Measurements from ENCODE around the gene TBXAS1.
A peak's percentile ranks its signal among the peaks of the same experiment; 100 is the strongest.
"Not testable (repeated sequence)": the region's sequence is repeated elsewhere in the genome, so short reads cannot be mapped to it uniquely, and the experiment has no call there.

TBXAS1 gene

DNA sequence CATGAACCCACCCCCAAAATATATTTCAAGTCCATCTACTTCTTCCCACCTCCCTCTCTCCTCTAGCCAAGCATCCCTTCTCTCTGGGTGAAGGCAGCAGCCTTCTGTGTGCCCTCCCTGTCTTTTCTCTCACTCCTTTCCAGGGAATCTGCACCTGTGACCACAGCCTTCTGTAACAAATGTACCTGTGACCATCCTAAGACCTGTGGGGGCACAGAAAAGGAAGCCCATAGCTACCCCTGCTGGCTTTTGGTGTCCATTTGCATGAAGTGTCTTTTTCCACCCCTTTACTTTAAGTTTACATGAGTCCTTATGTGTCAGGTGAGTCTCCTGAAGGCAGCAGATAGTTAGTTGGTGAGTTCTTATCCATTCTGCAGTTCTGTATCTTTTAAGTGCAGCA lies 2.0 kb upstream of the TBXAS1 start:
- DNase-seq (ENCODE audit: low spot score): peak; percentile 34

DNA sequence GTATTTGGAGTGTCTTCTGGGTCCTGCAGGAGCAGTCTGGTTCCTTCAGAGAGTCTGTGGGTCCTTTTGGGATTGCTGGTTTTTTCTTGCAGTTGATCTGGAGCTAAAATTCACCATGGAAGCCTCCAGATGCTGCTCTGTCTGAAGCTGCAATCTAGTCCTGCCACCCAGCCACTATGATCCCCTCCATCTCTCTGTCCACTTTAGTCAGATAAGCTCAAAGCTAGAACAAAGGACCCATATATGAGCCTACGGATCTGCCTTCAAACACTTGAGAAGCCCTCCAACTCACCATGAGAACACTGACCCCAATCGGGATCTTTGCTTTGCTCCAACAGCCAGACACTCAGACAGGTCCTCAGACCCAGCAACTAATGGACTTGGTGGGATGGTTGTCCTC lies 618 bp upstream of the TBXAS1 start:
- no peak for DNase-seq (ENCODE audit: low spot score)

DNA sequence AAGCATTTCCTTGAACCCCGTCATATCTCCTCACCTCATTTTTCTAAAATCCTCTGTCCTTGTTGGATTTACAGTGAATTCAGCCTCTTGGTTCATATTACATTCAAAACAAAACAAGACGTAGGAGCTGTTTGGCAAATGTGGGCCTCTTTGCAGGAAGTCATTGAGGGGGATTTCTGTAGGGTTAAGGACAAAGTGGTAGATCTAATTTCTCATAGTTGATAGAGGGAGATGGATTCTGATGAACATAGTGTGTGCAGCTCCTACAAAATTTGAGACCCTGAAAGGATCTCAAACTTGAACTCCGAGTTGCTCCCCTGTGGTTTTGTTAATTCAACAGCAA lies 682 bp downstream of the TBXAS1 start:
- DNase-seq (ENCODE audit: low spot score): no peak

DNA sequence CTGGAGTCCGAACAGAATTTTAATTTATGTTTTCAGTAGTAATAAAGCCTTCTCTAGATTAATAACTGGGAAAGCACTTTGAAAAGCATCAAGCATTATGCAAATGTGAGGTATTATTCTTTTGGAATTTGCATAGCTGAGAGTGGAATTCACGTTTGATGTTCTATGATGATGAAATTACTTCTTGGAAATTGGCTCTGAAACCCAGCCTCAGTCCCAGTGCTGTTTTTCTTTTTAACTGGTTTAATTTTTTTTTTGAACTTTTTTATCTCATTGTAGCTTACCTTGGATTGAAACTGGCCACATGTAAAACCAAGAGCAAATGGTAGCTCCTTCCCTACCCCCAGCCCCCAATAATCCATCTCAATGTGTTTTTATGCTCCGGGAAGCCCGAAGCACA lies 1.2 kb downstream of the TBXAS1 start:
- DNase-seq (ENCODE audit: low spot score): no peak

DNA sequence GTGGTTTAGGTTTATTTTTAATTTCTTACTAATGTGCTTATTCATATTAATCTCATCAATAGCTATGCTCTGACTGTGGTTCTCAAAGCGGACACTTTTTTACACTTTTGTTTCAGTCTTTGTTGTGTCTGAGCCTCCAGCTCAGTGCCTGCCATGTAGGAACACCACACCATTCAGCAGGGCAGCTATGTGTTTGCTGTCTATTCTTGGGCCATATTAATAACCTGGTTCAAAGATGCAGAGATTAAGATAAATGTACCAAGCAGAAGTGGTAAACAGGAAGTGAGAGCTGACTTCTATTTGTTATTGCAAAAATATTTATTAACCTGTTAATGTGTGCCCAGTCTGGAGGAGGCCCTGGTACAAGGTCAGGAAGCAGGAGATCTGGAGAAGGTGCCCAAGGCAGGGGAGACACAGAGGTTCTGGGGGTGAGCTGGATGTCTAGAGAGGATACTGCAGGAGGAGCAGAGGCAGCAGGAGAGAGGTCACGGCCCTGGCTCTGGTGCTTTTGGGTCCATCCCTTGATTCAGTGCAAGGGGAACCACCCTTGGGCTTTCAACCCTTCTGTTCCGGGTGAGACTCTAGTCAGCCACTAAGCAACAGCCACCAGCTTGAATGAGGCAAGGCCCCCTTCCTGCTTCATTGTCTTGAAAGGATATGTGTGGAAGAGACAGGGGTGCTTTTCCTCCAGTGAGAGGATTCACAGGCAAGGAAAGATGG lies 1.9 kb downstream of the TBXAS1 start:
- DNase-seq (ENCODE audit: low spot score): peak; percentile 30

DNA sequence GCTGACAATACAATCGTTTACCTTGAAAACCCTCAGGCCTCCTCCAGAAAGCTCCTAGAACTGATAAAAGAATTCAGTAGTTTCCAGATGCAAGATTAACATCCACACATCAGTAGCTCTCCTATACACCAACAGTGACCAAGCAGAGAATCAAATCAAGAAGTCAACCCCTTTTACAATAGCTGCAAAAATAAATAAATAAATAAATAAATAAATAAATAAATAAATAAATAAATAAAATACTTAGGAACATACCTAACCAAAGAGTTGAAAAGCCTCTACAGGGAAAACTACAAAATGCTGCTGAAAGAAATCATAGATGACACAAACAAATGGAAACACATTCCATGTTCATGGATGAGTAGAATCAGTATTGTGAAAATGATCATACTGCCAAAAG lies 6.8 kb downstream of the TBXAS1 start:
- not testable (repeated sequence) for DNase-seq (ENCODE audit: low spot score)

DNA sequence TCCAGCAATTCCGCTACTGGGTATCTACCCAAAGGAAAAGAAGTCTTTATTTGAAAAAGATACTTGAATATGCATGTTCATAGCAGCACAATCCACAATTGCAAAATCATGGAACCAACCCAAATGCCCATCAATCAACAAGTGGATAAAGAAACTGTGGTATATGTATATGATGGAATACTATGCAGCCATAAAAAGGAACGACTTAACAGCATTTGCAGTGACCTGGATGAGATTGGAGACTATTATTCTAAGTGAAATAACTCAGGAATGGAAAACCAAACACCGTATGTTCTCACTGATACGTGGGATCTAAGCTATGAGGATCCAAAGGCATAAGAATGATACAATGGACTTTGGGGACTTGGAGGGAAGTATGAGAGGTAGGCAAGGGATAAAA lies 8.2 kb downstream of the TBXAS1 start:
- not testable (repeated sequence) for DNase-seq (ENCODE audit: low spot score)

DNA sequence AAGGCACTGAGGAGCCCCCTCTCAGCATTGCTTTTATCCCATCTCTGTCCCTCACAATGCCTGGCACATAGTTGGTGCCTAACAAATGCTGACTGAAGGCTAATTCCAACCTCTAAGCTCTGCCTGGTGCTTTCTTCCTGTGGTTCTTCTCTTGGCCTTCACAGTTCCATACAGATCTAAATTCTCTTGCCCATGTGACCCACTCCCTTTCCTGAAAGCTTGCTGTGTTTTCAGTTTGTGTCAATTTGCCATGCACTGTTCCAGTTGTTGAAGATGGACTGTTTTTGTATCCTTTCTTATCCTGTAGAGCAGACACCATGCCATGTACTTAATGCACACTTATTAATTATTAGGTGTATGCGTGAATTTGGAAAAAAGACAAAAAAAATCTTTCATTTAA lies 9.2 kb downstream of the TBXAS1 start:
- DNase-seq (ENCODE audit: low spot score): no peak

DNA sequence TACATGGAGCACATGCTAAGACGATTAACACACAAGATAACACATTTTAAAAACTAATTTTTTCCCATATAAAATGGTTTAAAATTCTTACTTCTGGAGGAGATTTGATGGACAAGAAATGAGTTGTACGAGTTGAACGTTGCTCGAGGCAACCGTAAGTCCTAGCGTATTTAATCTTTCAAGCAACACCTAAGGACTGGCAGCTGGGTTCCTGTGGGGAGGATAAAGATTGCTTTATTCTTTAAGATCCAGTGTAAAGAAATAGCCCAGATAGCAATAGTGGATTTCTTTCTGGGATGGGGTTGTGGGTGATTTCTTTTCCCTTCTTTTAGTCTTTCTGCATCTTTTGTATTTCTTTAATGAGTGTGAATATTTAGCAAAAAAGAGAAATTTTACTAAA lies 9.8 kb downstream of the TBXAS1 start:
- DNase-seq (ENCODE audit: low spot score): no peak

DNA sequence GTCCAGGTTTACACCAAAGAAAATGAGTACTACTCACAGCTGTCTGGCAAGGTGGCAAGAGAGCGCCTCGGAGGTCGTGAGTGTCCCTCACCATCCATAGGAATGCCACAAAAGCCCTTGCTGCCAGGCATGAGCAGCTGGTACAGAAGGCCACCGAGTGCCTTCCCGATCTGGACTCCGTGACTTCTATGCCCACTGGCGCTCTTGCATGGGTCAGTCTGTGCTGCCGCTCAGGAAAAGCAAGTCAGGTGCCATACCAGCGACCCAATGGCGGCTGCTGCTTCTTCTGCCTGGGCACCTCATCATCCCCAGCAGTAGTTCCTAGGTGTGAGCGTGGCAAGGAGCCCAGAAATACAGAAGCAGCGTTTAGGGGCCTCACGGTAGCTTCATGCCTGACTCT lies 11.7 kb downstream of the TBXAS1 start:
- no peak for DNase-seq (ENCODE audit: low spot score)

DNA sequence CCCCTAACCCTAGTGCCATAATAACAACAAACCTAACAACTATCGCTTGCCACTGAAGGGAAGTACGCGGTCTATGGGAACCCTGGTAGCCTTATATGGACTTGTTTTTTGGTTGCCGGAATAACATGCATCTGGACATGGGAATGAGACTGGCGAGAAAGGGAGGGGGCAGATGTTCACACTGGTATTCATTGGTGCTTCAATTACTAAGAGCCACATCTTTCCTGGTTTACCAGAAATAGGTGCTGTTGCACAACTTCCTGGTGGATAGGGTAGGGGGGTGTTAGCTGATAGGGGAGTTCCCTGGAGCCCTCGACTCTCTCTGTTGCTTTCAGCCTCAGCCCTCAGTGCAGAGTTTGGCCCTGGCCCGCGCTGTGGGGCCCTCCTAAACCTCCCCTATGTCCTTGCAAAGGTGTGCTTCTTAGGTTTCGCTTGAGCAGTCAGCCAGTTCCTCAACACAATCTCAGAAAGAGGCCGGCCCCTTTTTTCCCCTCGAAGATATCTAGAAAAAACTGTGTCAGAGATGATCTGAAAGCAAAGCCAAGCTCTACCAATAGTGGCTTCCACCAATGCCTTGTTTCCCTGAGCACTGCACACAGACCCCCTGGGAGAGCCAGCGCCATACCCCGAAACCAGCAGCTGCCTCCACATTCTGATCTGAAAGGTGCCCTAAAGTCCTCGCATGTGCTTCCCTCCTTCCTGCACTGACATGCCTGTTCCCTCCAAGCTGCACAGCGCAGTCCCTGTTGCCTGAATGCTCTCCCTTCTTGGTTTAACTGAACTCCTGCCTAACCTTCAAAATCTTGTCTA lies 13.5 kb downstream of the TBXAS1 start:
- peak; percentile 27 for DNase-seq (ENCODE audit: low spot score)

DNA sequence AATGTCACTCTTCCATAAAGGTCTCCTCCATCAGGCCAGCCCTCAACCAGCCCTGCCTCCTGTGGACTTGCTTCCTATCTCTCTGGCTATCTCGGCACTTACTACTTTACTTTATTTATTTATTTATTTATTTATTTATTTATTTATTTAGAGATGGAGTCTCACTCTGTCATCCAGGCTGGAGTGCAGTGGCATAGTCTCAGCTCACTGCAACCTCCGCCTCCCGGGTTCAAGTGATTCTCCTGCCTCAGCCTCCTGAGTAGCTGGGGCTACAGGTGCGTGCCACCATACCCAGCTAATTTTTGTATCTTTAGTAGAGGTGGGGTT lies 14.1 kb downstream of the TBXAS1 start:
- not testable (repeated sequence) for DNase-seq (ENCODE audit: low spot score)

DNA sequence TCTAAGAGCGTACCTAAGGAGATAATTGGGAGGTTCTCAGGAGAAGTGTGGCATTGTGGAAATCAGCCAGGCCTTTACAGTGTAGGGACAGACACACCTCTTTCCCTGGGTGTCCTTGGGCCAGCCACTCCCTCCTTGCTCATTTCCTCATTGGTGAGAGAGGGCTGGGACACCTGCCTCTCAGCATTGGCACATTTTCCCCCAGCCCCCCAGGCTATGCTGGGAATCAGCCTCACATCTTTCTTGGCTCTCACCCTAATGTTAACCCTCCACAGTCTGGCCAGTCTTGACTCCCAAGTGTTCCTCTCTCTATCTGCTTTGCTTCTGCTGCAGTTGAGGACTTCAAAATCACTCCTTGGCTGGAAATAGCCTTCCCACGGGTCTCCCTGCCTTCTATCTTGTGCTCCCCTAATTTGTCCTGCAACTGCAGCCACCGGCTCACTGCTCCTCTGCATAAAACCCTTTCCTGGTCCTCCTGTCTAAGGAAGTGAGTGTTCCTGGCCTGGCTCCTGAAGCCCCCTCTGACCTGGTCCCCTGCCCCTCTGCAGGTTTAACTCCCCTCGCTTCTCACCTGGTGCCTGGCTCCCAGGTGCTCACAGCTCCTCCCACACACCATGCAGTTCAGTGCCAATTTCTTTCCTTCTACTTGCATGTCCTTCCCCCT lies 15.8 kb downstream of the TBXAS1 start:
- DNase-seq (ENCODE audit: low spot score): no peak

DNA sequence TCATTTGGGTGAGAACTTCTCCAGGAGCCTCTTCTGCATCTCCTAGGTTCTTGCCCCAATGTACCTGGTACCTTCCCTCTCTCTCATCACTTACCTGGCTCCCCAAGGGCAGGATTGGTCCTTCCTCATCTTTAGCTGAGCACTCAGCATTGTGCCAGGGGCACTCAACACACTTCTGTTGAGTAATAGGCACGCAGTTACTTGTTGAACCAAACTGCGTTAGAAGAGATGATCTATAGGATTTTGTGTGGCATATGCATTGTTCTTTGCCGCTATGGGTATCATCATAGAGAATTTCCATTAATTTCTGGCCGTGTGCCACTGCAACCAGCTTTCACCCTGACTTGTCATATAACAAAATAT lies 16.4 kb downstream of the TBXAS1 start:
- no peak for DNase-seq (ENCODE audit: low spot score)

DNA sequence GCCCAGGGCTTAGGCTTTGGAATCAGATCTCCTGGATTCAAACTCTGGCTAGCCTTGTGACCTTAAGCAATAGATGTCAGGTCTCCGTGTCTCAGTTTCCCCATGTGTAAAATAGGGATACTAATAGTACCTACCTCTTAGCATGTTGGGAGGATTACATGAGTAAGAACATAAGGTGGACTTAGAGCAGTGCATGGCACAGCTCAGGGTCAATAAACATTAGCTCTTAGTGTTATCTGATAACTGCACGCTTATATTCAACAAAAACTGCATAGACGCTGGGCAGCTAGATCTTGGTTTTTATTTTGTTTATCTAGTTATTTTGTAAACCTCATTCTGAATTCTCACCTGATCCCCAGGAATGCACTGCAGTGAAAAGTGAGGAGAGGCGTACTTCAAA lies 17.2 kb downstream of the TBXAS1 start:
- DNase-seq (ENCODE audit: low spot score): no peak

DNA sequence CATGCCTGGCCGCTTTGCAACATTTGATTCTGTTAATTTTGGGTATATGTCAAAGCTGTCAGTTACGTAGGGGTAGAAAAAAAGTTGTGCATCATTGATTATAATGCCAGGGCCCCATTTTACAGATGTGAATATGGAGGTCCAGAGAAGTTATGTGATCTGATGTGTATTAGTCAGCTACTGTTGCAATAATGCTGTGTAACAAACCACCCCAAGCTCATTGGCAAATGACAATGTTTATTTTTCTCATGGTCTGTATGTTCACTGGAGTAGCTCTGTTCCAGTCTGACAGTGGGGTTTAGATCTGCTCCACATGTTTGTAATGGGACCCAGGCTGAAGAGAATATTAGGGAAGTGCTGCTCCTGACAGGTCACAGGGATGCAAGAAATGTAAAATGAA lies 19.2 kb downstream of the TBXAS1 start:
- no peak for DNase-seq (ENCODE audit: low spot score)

DNA sequence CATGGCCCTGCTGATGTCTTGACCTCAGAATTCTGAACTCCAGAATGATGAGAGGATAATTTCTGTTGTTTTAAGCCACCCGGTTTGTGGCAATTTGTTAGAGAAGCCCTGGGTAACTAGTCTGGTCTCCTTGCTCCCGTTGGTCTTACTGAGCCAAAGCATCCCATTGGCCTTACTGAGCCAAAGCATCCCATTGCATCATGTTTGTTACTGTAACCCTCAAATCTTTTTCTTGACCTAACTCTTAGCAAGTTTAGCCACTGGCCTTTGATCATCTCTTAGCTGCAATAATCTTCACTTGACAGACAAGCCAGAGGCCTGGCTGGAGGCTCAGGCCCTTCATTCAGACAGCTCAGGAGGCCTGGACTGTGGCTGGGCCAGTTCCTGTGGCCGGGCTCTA lies 21.8 kb downstream of the TBXAS1 start:
- DNase-seq (ENCODE audit: low spot score): no peak

DNA sequence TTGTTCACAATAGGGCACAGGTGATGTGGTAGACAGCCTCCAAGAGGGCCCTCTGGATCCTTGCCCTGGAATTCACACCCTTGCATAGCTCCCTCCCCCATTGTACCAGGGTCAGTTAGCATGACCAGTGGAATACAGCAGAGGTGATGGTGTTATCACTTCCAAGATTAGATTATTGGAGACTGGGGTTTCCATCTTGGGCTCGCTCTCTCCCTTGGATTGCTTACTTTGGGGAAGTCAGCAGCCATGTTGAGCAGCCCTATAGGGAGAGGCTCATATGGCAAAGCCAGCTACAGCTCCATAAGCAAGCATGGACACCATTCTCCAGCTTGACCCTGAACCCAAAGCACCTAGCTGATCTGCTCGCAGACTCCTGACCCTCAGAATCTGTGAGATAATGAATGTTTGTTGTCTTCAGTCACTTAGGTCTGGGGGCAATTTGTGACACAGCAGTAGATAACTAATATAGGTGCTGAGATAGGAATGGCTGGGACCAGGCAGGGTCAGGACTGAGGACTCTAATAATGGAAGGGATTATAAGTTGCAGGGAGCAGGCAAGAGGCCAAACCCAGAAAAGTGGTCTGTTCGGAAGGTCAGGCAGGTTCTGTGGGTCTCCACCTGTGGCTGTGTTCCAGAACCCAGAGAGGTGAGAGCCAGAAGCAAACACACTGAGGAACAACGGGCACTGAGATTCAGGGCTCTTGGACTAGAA lies 22.9 kb downstream of the TBXAS1 start:
- DNase-seq (ENCODE audit: low spot score): no peak

DNA sequence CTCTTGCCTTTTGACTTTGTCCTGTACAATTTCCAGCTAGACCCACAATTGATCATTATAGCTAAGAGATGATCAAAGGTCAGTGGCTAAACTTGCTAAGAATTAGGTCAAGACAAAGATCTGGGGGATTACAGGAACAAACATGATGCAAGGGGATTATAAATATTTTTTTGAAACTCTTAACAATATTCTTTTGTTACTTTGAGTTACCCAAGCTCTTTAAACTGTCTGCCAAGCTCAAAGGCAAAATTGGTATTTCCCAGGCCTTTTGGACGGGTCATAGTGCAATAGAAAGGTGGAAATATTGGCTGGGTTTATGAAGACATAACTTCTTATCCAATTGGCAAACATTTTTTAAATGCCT lies 23.4 kb downstream of the TBXAS1 start:
- DNase-seq (ENCODE audit: low spot score): no peak

DNA sequence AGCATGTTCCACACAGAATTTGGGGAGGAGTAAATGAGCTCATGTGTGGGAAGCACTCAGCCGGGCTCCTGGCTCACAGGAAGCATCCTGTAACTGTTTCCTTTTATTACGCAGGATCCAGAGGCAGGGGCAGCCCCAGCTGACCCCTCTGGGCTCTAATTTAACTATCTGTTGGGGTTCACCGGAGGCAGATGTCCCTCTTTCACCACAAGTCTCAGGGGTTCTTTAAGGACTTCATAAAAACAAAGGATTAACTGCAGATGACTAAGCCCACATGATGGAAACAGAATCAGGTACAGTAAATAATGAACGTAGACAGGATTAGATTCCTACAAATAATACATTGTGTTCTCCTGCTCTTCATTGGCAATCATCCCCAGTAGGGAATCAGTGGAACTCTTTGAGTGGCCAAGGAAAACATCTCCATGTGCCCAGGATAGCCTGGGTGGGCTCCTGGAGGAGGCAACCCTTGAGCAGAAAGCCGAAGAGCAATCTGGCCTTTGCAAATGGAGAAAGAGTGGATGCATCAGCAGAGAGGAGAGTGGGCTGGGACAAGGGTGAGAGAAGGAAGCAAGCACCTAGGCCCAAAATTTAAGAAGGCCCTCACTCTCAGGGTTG lies 24.6 kb downstream of the TBXAS1 start:
- DNase-seq (ENCODE audit: low spot score): no peak

DNA sequence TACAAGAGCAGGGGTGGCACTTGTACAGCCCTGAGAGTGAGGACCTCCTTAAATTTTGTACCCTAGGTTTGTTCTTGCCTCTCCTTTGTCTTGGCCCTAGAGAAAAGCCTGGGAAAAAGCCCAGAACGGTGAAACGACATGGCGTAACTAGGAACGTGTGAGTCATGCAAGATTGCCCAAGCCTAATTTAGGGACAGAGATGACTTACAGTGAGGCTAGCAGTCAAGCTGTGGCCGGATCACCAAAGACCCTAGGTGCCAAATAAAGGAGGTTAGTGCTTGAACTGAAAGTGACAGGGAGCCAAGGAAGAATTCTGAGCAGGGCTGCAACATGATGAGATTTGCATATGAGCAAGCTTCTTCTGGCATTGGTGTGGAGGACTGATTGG lies 25.1 kb downstream of the TBXAS1 start:
- no peak for DNase-seq (ENCODE audit: low spot score)

DNA sequence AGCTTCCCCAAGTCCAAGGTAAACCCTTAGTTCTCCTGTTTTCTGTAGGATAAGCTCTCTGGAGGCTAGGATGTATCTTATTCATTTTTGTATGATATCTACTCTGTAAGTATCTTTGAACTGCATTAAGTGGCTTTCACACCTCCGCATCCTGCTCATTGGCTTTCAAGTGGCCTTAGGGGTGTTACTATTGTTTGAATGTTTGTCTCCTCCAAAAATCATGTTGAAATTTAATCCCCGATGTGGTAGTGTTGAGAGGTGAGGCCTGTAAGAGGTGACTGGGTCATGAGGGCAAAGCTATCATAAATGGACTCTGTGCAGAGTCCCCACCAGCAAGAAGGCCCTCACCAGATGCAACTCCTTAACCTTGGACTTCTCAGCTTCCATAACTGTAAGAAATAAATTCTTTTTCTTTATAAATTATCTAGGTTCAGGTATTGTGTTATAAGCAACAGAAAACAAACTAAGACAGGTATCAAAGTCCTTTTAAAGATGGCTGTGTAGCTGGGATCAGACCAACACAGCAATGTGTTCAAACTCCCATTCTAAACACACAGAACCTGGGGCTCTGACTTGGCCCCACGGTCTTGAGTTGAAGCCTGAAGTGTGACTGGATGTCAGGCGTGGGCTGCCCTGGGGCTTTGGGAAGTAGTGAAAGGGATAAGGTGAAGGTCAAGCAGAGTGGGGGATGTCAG lies 25.9 kb downstream of the TBXAS1 start:
- DNase-seq (ENCODE audit: low spot score): no peak

All from kidney tubule cell (primary cell).